ENCODE measurements around the gene VASH2. TPM values are rescaled to one million over a fixed set of nuclear protein-coding genes. Genes with fewer than 3 reads are reported as not detected.

The VASH2 gene
- polyA plus RNA-seq, 1 experiment: 0.12 TPM

GRCh38 chr1:213003256-213003655, 52.9 kb downstream of the VASH2 start:
- H3K4me3 ChIP-seq (ENCODE audit: low read depth, low read length): no peak overlapping the region
- TF ChIP-seq CTCF (IDR thresholded peaks at IDR 0.05; ENCODE audit: insufficient read depth, low read depth, low read length): no peak
- ChIA-PET CTCF (interaction anchor here (0.6 to 1.7 kb wide), 3 partner anchors 8 to 255 kb away, joined by 3 to 4 read pairs (median 3); no protein-coding TSS in a partner anchor), POLR2A (no interaction called here)
- H3K27me3 ChIP-seq (ENCODE audit: control insufficient read depth, insufficient read depth, low read length): no peaks in the 10 kb centered on the region
- peaks cover 4% of the 10 kb centered on the region for H3K36me3 ChIP-seq (ENCODE audit: control insufficient read depth, insufficient read depth, low read length)
- DNase-seq (ENCODE audit: low read depth): no peak

GRCh38 chr1:213008564-213008963, 58.2 kb downstream of the VASH2 start:
- POLR2A ChIA-PET: no interaction called here
- no peak overlapping the region for H3K4me3 ChIP-seq (ENCODE audit: low read depth, low read length)
- no peaks in the 10 kb centered on the region for H3K27me3 ChIP-seq (ENCODE audit: control insufficient read depth, insufficient read depth, low read length)
- no peak for TF ChIP-seq CTCF (IDR thresholded peaks at IDR 0.05; ENCODE audit: insufficient read depth, low read depth, low read length)
- no peak for DNase-seq (ENCODE audit: low read depth)
- CTCF ChIA-PET: no interaction called here
- peaks cover 3% of the 10 kb centered on the region for H3K36me3 ChIP-seq (ENCODE audit: control insufficient read depth, insufficient read depth, low read length)

- no peaks in the 10 kb centered on the region for H3K27me3 ChIP-seq (ENCODE audit: control insufficient read depth, insufficient read depth, low read length)
- no peak for TF ChIP-seq CTCF (IDR thresholded peaks at IDR 0.05; ENCODE audit: insufficient read depth, low read depth, low read length)
- CTCF ChIA-PET: interaction anchor here (1.1 to 1.5 kb wide), 3 partner anchors 11 to 349 kb away, joined by 3 to 6 read pairs (median 4); no protein-coding TSS in a partner anchor
- DNase-seq (ENCODE audit: low read depth): no peak
- peak overlapping the region; percentile 84 for H3K4me3 ChIP-seq (ENCODE audit: low read depth, low read length)
- POLR2A ChIA-PET: interaction anchor here (0.5 kb wide), 1 partner anchor 406 kb away, joined by 4 read pairs; no protein-coding TSS in a partner anchor
- no peaks in the 10 kb centered on the region for H3K36me3 ChIP-seq (ENCODE audit: control insufficient read depth, insufficient read depth, low read length)
Measured at GRCh38 chr1:213014642-213015041, 64.3 kb downstream of the VASH2 start.

- no peaks in the 10 kb centered on the region for H3K36me3 ChIP-seq (ENCODE audit: control insufficient read depth, insufficient read depth, low read length)
- peak within 1 kb of the TSS; percentile 84 for H3K4me3 ChIP-seq (ENCODE audit: low read depth, low read length)
- TF ChIP-seq CTCF (IDR thresholded peaks at IDR 0.05; ENCODE audit: insufficient read depth, low read depth, low read length): no peak
- ChIA-PET POLR2A (no interaction called here), CTCF (interaction anchor here (1.4 kb wide), 1 partner anchor 350 kb away, joined by 6 read pairs; no protein-coding TSS in a partner anchor)
- peaks cover 1% of the 10 kb centered on the region; the same call in 1 of the 2 replicates for H3K27me3 ChIP-seq (ENCODE audit: control insufficient read depth, insufficient read depth, low read length)
- peak; percentile 92 for DNase-seq (ENCODE audit: low read depth)
Measured at GRCh38 chr1:213015099-213016050, 65.0 kb downstream of the VASH2 start, which contains the start of gene ANGEL2. Gene ANGEL2 (minus strand): TSS chr1:213015867. CDS start chr1:213015671, 196 bp downstream.
